Measurements from ENCODE around the gene EML1. TPM values are rescaled to one million over a fixed set of nuclear protein-coding genes. Genes with fewer than 3 reads are reported as not detected.

EML1 gene
- total RNA-seq, 1 donor from 2014 or later = 28.3 TPM

GRCh38 chr14:99968941-99969340 lies 175.7 kb downstream of the EML1 start:
- TF ChIP-seq CTCF (IDR thresholded peaks at IDR 0.05) = no peak
- intact Hi-C loops (cut with DNase I) = no loop called here
- Histone ChIP-seq H3K4me1 (no peaks in the 10 kb centered on the region), H3K27me3 (no peaks in the 10 kb centered on the region), H3K27ac (no peak overlapping the region), H3K9me3 (no peaks in the 10 kb centered on the region), H3K4me3 (no peak overlapping the region), H3K36me3 (no peaks in the 10 kb centered on the region)
- DNase-seq (ENCODE audit: low spot score in 2 of 2) = no peak

DNA sequence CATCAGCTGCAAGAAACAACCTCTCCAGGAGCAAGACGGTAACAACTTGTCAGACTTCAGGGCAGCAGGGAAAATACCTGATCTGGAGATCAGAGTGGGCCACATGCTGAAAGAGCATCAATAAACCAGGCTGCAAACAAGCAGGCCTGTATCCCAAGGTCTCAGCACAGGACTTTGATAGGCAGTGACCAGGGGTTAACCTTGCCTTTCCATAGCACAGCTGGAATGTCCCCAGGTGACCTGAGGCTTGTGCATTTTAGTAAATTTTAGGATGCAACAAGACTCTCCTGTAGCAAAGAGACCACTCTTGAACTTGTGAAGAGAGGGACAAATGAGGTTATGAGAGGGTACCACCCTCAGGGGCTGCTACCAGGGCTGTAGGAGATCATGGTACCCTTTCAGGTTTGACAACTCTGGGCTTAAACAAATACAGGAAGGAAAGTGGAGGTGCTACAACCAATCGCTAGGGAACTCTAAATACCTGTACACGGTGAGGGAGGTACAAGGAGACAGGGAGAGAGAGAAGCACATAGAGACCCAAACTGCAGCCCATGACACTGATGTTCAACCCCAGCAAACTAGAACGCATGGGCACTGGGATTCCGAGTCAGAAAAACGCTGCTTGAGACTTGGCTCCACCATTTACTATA lies 176.6 kb downstream of the EML1 start:
- no peak for DNase-seq (ENCODE audit: low spot score in 2 of 2)
- TF ChIP-seq CTCF (IDR thresholded peaks at IDR 0.05) = no peak
- H3K9me3 ChIP-seq = no peaks in the 10 kb centered on the region
- no peak overlapping the region for H3K27ac ChIP-seq
- no peaks in the 10 kb centered on the region for H3K27me3 ChIP-seq
- no peaks in the 10 kb centered on the region for H3K36me3 ChIP-seq
- H3K4me1 ChIP-seq = no peaks in the 10 kb centered on the region
- H3K4me3 ChIP-seq = no peak overlapping the region
- intact Hi-C loops (cut with DNase I) = loop anchor here (5.0 kb wide), 1 partner anchor 287 kb away; the partner anchor contains the start of gene CYP46A1

DNA sequence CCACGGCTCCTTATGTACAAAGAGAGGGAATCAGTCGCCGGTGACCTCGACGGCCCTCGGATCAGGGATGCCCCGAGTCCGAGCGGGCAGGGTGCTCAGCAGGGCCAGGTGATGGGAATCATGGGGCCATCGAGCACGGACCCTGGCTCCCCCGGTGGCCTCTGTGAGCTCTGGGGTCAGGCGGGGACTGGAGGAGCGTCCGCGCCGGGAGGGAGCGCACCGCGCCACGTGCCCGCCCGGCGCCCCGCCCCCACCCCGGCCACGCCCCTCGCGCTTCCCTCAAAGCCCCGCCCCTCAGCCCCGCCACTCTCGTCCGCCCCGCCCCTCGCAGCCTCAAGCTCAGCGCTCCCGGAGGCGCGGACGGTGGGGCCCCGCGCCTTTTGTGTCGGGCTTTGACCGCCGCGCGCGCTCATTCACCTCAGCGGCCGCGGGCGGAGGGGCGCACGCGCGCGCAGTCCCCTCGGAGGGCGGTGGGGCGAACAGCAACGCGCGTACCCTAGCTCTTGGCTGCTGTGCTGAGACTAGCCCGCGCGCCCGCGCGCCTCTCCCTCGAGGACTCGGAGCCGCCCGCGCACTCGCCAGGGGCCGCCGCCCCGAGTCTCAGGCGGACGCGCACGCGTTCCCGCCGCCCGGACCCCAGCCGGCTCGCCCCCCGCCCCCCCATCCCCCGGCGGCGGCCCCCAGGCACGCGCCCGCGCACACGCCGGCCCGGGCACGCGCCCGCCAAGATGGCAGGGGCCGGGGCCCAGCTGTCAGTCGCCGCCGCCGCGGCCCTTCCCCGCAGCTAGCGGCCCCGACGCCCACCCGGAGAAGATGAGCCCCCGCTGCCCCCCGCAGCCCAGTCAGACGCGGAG lies 178.1 kb downstream of the EML1 start:
- Histone ChIP-seq H3K4me1 (no peaks in the 10 kb centered on the region), H3K36me3 (no peaks in the 10 kb centered on the region), H3K4me3 (peak overlapping the region; percentile 71 to 96), H3K27me3 (no peaks in the 10 kb centered on the region), H3K9me3 (peaks cover 0 to 7% of the 10 kb centered on the region in 2 donors), H3K27ac (peak overlapping the region in 1 of 2 donors; percentile 67)
- peak in 1 of 2 donors; percentile 80 for DNase-seq (ENCODE audit: low spot score in 2 of 2)
- intact Hi-C loops (cut with DNase I) = loop anchor here (5.0 kb wide), 1 partner anchor 289 kb away; the partner anchor contains the start of gene CYP46A1
- no peak for TF ChIP-seq CTCF (IDR thresholded peaks at IDR 0.05)

DNA sequence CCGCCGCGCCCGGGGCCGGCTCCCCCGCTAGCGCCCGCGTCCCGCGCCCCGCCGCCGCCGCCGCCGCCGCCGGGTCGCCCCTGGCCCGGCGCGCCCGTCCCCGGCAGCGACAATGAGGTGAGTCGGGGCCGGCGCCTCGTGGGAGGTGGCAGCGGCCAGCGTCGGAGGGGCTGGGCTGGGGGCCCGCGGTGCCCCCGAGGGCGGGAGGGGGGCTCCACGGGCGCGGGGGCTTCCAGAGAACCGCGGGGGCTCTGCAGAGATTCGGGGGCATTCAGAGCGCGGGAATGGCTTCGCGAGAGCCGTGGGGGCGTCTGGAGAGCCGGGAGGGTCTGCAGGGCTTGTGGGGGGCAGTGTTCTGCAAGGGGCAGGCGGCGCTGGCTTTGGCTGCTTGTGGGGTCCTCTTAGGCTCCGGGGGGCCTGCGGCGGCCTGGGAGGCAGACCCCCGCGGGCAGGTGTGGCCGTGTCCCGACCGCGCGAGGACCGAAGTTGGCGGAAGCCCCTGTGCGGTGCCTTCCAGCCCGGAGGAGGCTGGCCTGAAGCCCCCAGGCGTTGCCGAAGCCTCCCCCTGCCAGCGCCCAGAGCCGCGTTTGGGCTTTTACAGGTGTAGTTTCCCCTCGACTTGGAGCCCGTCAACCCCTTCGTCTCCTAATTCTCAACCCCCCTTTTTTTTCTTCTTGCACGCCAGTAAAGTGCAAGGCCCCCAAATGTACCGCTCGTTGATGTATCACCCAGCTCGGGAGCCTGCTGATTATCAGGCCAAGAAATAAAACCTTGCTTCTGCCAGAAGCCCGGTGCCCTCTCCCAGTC lies 178.9 kb downstream of the EML1 start:
- Histone ChIP-seq H3K27ac (peak overlapping the region in 1 of 2 donors; percentile 56), H3K4me3 (peak overlapping the region; percentile 71 to 96), H3K4me1 (no peaks in the 10 kb centered on the region), H3K27me3 (no peaks in the 10 kb centered on the region), H3K36me3 (no peaks in the 10 kb centered on the region), H3K9me3 (peaks cover 0 to 7% of the 10 kb centered on the region in 2 donors)
- DNase-seq (ENCODE audit: low spot score in 2 of 2) = no peak
- intact Hi-C loops (cut with DNase I) = loop anchor here (5.0 kb wide), 1 partner anchor 290 kb away; the partner anchor contains the start of gene CYP46A1
- TF ChIP-seq CTCF (IDR thresholded peaks at IDR 0.05) = no peak

GRCh38 chr14:99972748-99973466 lies 179.7 kb downstream of the EML1 start:
- intact Hi-C loops (cut with DNase I) = loop anchor here (5.0 kb wide), 1 partner anchor 291 kb away; the partner anchor contains the start of gene CYP46A1
- Histone ChIP-seq H3K4me1 (no peaks in the 10 kb centered on the region), H3K4me3 (peak overlapping the region; percentile 71 to 96), H3K9me3 (peaks cover 0 to 7% of the 10 kb centered on the region in 2 donors), H3K36me3 (no peaks in the 10 kb centered on the region), H3K27me3 (no peaks in the 10 kb centered on the region), H3K27ac (no peak overlapping the region)
- TF ChIP-seq CTCF (IDR thresholded peaks at IDR 0.05) = no peak
- DNase-seq (ENCODE audit: low spot score in 2 of 2) = no peak

Data from ascending aorta (tissue), 2 donors.